Calu3 (cell line): ENCODE measurements around the gene PIR. TPM values are rescaled to one million over a fixed set of nuclear protein-coding genes. Genes with fewer than 3 reads are reported as not detected.

Experiments used
- BruUV-seq: library from RNA; stranded (reverse); fragments of 400-500 nt; replicated peaks from 2 replicates; lab custom pipeline; 2021; lab: Mats Ljungman, UMichigan
- CTCF ChIA-PET: fragments of 300-600 bp; sonication (Branson Sonifier 250); formaldehyde crosslinking; loops from one replicate; lab custom pipeline; 2022; ENCODE audit warnings: antibody characterized with exemption; lab: Charles Lee
- DNase-seq: peaks from one replicate; pipeline ENCODE4 v3.0.0; 2022
- H3K27ac Mint-ChIP-seq: one replicate; pipeline ENCODE4 v1.8.0; 2022; ENCODE audit warnings: mixed read lengths; ENCODE audit not compliant: unreplicated experiment
- H3K27me3 Mint-ChIP-seq: one replicate; pipeline ENCODE4 v1.8.0; 2022; ENCODE audit warnings: mixed read lengths; ENCODE audit not compliant: unreplicated experiment
- H3K36me3 Mint-ChIP-seq: one replicate; pipeline ENCODE4 v1.8.0; 2022; ENCODE audit warnings: mild to moderate bottlenecking, moderate library complexity, mixed read lengths; ENCODE audit not compliant: insufficient read depth, unreplicated experiment
- H3K4me1 Mint-ChIP-seq: one replicate; pipeline ENCODE4 v1.8.0; 2022; ENCODE audit warnings: mild to moderate bottlenecking, low read depth, mixed read lengths; ENCODE audit not compliant: unreplicated experiment
- H3K4me3 Mint-ChIP-seq: one replicate; pipeline ENCODE4 v1.8.0; 2022; ENCODE audit warnings: mild to moderate bottlenecking, low read depth, moderate library complexity, mixed read lengths; ENCODE audit not compliant: unreplicated experiment
- H3K9me3 Mint-ChIP-seq: one replicate; pipeline ENCODE4 v1.8.0; 2022; ENCODE audit warnings: low read depth, mixed read lengths; ENCODE audit not compliant: unreplicated experiment
- CTCF ChIP-seq: fragments of 200-600 bp; IDR thresholded peaks from one replicate; pipeline ENCODE4 v1.8.0; 2022; ENCODE audit warnings: antibody characterized with exemption; ENCODE audit not compliant: unreplicated experiment
- intact Hi-C: fragments of 100-400 bp; cut with micrococcal nuclease; formaldehyde crosslinking; loops from one replicate; pipeline ENCODE4 v1.10.0; 2022; ENCODE audit not compliant: unreplicated experiment
- total RNA-seq: library from RNA; stranded (reverse); gene quantifications from 2 replicates; pipeline ENCODE4 v1.2.3, GENCODE V29; 2022

PIR gene
- total RNA-seq, 1 experiment from 2014 or later, result 40.9 TPM

- Mint-ChIP-seq H3K9me3 (peaks cover 2% of the 10 kb centered on the region), H3K4me1 (peaks cover 34% of the 10 kb centered on the region), H3K27ac (no peak overlapping the region), H3K36me3 (no peaks in the 10 kb centered on the region), H3K27me3 (no peaks in the 10 kb centered on the region), H3K4me3 (no peak overlapping the region)
- DNase-seq, result no peak
- no TSS peak for BruUV-seq
- intact Hi-C loops, result no loop called here
- CTCF ChIA-PET, result no interaction called here
- TF ChIP-seq CTCF, result no peak
Measured at GRCh38 chrX:15524417-15524816, 31.3 kb upstream of the PIR start.

GRCh38 chrX:15523088-15523487, 30.0 kb upstream of the PIR start:
- no peak for TF ChIP-seq CTCF
- intact Hi-C loops, result no loop called here
- CTCF ChIA-PET, result no interaction called here
- H3K27me3 Mint-ChIP-seq, result no peaks in the 10 kb centered on the region
- no peak overlapping the region for H3K4me3 Mint-ChIP-seq
- no peak overlapping the region for H3K27ac Mint-ChIP-seq
- H3K36me3 Mint-ChIP-seq, result no peaks in the 10 kb centered on the region
- peaks cover 4% of the 10 kb centered on the region for H3K9me3 Mint-ChIP-seq
- peaks cover 28% of the 10 kb centered on the region for H3K4me1 Mint-ChIP-seq
- no TSS peak for BruUV-seq
- DNase-seq, result no peak

- DNase-seq, result no peak
- no peak overlapping the region for H3K27ac Mint-ChIP-seq
- H3K36me3 Mint-ChIP-seq, result no peaks in the 10 kb centered on the region
- peaks cover 28% of the 10 kb centered on the region for H3K4me1 Mint-ChIP-seq
- H3K27me3 Mint-ChIP-seq, result no peaks in the 10 kb centered on the region
- peaks cover 4% of the 10 kb centered on the region for H3K9me3 Mint-ChIP-seq
- CTCF ChIA-PET, result interaction anchor here (0.6 kb wide), 1 partner anchor 425 kb away, joined by 3 read pairs; no protein-coding TSS in a partner anchor
- no TSS peak for BruUV-seq
- H3K4me3 Mint-ChIP-seq, result no peak overlapping the region
- TF ChIP-seq CTCF, result no peak
- intact Hi-C loops, result no loop called here
Measured at GRCh38 chrX:15522464-15522863, 29.3 kb upstream of the PIR start.

- H3K4me3 Mint-ChIP-seq, result no peak overlapping the region
Measured at GRCh38 chrX:15515931-15516330, 22.8 kb upstream of the PIR start.

More at GRCh38 chrX:15515931-15516330, 22.8 kb upstream of the PIR start:
- Mint-ChIP-seq H3K27ac (no peak overlapping the region), H3K4me1 (peaks cover 7% of the 10 kb centered on the region), H3K36me3 (no peaks in the 10 kb centered on the region), H3K27me3 (no peaks in the 10 kb centered on the region), H3K9me3 (peaks cover 4% of the 10 kb centered on the region)
- no peak for TF ChIP-seq CTCF
- CTCF ChIA-PET, result interaction anchor here (0.5 kb wide), 1 partner anchor 1319 kb away, joined by 4 read pairs; no protein-coding TSS in a partner anchor
- intact Hi-C loops, result no loop called here
- DNase-seq, result no peak
- BruUV-seq, result no TSS peak
